Sciatic nerve (tissue), 2 donors: ENCODE data around the gene AP3B1. TPM values are rescaled to one million over a fixed set of nuclear protein-coding genes. Genes with fewer than 3 reads are reported as not detected.
"Not testable (repeated sequence)": the region's sequence is repeated elsewhere in the genome, so short reads cannot be mapped to it uniquely, and the experiment has no call there.

Experiments
- ATAC-seq: fragments of 200-7000 bp; cut with Tn5 transposase; one replicate; pipeline ENCODE4 v1.9.1; 2020; ENCODE audit warnings: mild to moderate bottlenecking, moderate library complexity
- DNase-seq: peaks from one replicate; pipeline ENCODE4 v3.0.0-alpha.2; 2020; ENCODE audit warnings: low spot score
- intact Hi-C: fragments of 100-400 bp; cut with DNase I; formaldehyde crosslinking; loops from one replicate; pipeline ENCODE4 v1.14.2; 2022
- total RNA-seq: library from RNA; stranded (reverse); fragmentation: NEBNext Ultra II Directional; extraction: Animal tissue kit (Norgen Biotek cat#: 25700); gene quantifications from one replicate; pipeline ENCODE4 v1.2.1, GENCODE V29; 2021
- donor health status: DM: no; HTN: no; CAD: no.
- donor health status: DM: no; HTN: no; CAD: no.

Gene AP3B1
- total RNA-seq, 1 donor from 2014 or later: 43.7 TPM

DNA sequence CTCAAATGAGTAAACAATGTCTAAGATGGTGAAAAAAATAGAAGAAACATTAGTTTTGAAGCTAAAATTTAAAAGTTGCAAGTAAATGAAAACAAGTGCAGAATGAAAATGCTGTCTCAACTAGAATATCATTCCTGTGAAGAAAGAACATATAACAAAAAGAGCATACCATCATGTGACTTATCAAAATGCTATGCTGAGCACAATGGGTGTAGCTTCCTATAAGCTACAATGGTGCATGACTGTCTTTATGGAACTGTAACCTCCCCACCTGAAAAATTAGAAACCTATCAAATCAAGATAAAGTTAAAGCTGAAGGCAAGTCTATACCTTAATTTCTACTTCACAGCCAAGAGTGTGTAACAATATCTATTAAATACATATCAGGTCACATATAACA lies 192.0 kb downstream of the AP3B1 start:
- DNase-seq (no peak), ATAC-seq (no peak)
- intact Hi-C loops: no loop called here

DNA sequence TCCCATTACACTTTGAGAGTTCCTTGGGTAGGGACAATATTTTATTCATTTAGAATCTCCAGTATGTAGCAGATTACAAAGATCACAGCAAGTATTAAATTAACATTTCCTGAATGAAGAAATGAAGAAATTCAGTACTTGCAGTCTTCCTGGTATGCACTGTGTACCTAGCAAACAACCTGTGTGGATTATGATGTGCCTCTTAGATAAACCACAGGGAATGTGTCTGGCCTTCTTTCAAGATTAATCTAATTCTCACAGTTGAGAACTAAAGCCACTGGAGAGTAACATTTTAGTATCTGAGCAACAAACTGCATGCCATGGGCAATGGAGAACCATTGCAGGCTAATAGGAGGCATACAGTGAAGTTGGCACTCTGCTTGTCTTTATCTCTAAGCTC lies 199.4 kb downstream of the AP3B1 start:
- DNase-seq (no peak), ATAC-seq (no peak)
- intact Hi-C loops: no loop called here

DNA sequence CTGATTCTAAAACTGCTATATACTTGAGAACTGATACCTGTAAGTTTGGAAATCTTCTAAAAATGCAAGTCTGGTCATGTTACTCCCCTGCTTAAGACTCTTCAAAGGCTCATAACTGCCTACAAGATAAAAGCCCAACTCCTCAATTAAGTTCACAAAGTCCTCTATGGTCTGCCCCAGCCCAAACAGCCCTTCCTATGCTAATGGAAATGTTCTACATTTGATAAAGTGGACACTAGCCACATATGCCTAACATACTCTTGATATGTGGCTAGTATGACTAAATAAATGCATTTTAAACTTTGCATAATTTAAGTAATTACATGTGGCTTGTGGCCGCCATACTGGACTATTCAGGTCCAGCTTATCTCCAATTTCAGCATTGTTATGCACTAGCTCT lies 204.5 kb downstream of the AP3B1 start:
- ATAC-seq (no peak), DNase-seq (no peak)
- intact Hi-C loops: no loop called here

DNA sequence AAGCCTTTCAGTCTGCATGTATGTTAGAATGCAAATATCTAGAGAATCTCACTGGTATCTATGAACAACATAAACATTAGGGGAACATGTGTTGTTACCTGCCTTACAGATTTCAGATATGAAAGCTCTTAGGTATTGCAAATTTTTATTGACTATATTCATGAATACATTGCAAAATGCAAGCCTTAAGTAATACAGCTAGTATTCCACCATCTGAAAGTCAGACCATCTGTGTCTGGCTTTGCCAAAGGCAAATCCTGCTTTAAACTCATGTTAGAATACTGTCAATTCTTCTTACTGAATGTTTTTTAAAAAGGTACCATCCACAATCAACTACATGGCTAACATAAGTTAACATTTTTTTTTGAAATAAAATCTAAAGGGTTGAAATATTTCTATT lies 215.6 kb downstream of the AP3B1 start:
- no peak for ATAC-seq
- intact Hi-C loops: no loop called here
- DNase-seq: no peak

DNA sequence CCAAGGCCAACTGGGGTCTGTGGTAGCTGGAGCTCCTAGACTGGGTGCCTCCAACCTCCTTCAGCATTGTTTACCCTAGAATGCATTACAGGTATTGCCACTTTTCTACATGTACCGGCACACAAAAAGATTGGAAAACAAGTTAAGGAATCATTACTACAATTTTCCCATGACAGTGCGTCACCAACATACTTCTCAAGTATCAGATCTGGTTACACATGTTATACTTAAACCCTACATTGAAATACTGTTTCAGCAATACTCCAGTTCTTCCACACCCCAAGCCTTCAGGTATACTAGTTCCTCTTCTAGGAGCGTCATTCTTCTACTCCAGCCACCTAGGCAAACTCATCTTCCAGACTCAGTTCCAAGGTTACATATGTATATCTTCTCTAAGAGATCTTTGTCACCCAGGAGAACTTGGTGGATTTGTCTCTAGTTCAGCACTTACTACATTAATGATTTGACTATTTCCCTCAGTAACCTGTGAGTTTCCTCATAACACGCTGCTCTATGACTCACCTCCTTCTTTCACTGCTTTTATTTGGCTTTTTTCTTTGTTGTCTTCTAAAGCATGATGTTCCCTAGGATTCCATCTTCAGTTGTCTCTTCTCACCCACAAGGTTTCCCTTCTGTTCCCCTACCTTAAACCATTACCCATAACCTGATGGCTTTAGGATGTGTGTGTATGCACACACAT lies 217.0 kb downstream of the AP3B1 start:
- intact Hi-C loops: no loop called here
- DNase-seq: no peak

DNA sequence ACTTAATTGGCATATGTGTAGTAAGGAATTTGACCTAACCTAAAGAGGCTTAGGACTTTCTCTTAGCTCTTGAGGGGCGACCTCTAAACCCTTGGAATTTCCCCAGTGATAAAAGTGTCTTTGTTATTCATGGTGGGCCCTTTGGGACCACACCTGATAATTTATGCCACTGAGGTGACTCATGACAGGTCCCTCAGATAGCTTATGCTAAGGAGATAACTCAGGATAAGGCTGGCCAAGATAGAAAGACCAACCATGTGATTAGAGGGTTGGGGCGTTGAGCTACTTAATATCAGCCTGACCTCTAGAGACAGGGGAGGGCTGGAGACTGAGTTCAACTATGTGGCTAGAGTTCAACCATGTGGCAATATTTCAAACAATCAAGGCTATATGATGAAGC lies 218.1 kb downstream of the AP3B1 start:
- no peak for ATAC-seq
- intact Hi-C loops: no loop called here

More for the DNA sequence above, 217.0 kb downstream of the AP3B1 start:
- no peak for ATAC-seq

DNA sequence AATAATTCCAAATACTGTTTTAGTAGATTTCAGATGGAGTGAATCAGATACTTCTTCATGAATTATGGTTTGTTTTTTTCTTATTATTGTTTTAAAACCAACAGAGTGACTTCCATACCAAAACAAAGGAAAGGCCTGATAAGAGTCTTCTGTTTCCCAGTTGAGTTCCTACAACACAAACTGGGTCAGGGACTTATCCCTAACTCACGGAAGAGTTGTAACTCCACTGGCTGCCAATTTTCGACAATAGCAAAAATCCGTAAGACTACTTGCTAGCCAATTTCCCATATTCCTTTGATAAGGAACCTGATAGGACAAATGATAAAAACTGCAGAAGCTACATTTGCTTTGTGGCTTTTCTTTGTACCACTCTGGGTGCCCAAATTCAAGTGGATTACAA lies 219.2 kb downstream of the AP3B1 start:
- intact Hi-C loops: no loop called here
- no peak for DNase-seq
- no peak for ATAC-seq

More for the DNA sequence above, 218.1 kb downstream of the AP3B1 start:
- no peak for DNase-seq

DNA sequence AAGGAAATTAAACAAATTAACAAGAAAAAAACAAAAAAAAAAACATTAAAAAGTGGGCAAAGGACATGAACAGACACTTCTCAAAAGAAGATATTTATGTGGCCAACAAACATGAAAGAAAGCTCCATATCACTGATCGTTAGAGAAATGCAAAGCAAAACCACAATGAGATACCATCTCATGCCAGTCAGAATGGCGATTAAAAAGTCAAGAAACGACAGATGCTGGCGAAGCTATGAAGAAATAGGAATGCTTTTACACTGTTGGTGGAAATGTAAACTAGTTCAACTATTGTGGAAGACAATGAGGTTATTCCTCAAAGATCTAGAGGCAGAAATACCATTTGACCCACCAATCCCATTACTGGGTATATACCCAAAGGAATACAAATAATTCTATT lies 223.8 kb downstream of the AP3B1 start:
- intact Hi-C loops, ATAC-seq, DNase-seq: not testable (repeated sequence)

DNA sequence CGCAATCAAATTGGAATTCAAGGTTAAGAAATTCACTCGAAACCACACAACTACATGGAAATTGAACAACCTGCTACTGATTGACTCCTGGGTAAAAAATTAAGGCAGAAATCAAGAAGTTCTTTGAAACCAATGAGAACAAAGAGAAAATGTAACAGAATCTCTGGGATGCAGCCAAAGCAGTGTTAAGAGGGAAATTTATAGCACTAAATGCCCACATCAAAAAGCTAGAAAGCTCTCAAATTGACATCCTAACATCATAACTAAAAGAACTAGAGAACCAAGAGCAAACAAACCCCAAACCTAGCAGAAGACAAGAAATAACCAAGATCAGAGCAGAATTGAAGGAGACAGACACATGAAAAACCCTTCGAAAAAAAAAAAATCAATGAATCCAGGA lies 226.9 kb downstream of the AP3B1 start:
- ATAC-seq, DNase-seq, intact Hi-C loops: not testable (repeated sequence)

DNA sequence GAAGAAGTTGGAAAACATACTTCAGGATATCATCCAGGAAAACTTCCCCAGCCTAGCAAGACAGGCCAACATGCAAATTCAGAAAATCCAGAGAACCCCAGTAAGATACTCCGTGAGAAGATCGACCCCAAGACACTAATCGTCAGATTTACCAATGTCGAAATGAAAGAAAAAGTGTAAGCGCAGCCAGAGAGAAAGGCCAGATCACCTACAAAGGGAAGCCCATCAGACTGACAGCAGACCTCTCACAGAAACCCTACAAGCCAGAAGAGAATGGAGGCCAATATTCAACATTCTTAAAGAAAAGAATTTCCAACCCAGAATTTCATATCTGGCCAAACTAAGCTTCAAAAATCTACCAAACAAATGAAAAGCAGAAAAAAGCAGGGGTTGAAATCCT lies 227.8 kb downstream of the AP3B1 start:
- ATAC-seq, intact Hi-C loops, DNase-seq: not testable (repeated sequence)

DNA sequence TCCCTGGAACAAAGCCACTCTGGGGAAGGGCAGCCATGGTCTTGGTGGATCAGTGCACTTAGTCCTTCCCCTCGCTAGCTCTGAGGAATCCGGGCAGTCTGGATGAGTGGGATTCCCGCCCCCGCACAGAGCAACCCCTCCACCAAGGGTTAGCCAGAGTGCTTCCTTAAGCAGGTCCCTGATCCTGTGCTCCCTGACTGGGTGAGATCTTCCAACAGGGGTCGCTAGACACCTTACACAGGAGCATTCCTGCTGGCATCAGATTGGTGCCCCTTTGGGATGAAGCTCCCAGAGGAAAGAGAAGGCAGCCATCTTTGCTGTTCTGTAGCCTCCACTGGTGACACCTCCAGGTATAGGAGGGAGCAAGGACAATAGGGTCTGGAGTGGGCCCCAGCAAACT lies 228.8 kb downstream of the AP3B1 start:
- no peak for ATAC-seq
- intact Hi-C loops: no loop called here

DNA sequence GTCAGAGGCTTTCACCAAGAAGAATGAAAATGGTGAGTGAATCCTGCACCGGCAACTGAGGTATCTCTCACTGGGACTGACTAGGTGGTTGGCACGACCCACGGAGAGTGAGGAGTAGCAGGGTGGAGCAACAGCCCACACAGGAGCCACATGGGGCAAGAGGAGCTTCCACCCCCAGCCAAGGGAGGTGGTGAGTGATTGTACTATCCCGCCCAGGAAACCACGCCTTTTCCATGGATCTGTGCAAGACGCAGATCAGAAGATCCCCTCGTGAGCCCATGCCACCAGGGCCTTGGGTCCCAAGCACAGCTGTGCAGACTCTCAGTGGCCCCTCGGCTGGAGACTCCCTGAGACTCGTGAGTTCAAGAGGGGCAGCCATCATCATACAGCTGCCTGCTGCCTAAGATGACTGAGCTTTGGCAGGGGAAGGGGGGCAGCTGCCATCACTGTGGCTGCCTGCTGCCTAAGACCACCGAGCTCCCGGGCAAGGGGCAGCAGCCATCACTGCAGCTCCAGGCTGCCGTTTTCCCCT lies 229.5 kb downstream of the AP3B1 start:
- intact Hi-C loops: no loop called here
- ATAC-seq (no peak), DNase-seq (no peak)

More for the DNA sequence above, 228.8 kb downstream of the AP3B1 start:
- DNase-seq: no peak

DNA sequence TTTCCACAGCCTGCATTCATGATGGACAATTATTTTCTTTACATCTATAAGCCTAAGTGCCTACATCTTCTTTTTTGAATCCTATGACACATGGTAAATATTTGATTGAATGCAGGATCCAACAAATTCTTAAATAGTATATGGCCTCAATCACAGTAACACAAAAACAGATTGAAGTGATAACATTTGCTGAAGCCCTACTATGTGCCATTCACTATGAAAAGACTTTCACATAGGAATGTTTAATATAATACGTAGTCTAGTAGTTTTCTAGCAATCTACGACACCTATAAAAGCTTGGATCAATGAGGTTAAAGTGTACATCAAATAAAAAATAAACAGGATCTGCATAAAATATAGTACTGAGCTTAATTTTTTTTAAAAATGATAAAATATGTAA lies 231.0 kb downstream of the AP3B1 start:
- ATAC-seq (no peak), DNase-seq (no peak)
- intact Hi-C loops: no loop called here

DNA sequence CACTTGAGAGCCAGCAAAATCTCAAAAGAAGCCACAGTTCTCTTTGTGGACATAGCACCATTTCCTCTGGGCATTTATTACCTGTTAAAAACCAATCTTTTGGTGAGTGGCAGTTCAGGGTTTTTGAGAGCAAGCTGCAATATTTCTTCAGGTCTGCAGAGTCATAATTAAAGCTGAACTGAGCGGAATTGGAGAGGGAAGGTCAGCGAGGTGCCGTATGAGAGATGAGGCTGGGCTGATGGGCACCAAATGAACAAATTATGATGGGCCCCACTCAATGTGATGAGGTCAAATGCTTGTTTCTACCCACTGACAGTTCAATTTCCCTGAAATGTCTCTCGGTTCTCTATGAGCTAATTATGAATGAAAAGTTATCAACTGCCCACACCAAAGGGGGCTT lies 231.9 kb downstream of the AP3B1 start:
- no peak for ATAC-seq
- intact Hi-C loops: no loop called here

DNA sequence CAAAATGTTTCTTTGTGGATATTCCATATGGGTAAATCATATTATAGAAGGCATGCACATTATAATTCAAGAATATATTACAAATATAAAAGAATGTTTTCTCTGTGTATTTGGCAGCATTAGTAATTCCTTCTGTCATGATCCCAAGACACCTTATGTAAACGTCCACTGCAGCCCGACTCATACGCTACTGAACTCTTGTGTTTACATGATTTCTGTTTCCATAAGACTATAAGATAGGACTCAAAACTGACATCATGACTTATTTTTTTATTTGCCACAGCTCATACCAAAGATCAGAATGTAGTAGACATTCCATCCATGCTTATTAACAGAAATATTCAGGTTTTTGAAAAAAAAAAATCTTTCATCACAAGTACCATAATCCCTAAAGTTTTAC lies 234.1 kb downstream of the AP3B1 start:
- DNase-seq: no peak

More for the DNA sequence above, 231.9 kb downstream of the AP3B1 start:
- no peak for DNase-seq

DNA sequence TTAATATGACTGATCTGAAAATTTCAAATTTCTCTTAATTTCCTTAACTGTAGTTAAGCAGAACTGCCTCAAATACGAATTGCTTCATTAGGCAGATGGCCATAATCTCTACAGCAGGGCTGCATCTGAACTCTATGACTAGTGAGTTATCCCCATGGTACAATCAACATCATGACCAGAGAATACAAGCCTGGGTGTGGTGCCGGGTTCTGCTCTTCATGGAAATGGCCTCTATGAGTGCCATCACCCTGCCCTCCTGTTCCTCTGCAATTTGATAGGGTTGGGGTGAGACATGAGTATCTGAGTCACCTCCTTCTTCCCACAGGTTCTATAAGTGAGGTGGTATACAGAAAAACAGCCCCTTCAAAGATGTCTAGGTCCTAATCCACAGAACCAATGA lies 235.9 kb downstream of the AP3B1 start:
- intact Hi-C loops: no loop called here
- DNase-seq (no peak), ATAC-seq (no peak)

More for the DNA sequence above, 234.1 kb downstream of the AP3B1 start:
- intact Hi-C loops: no loop called here
- ATAC-seq: no peak

DNA sequence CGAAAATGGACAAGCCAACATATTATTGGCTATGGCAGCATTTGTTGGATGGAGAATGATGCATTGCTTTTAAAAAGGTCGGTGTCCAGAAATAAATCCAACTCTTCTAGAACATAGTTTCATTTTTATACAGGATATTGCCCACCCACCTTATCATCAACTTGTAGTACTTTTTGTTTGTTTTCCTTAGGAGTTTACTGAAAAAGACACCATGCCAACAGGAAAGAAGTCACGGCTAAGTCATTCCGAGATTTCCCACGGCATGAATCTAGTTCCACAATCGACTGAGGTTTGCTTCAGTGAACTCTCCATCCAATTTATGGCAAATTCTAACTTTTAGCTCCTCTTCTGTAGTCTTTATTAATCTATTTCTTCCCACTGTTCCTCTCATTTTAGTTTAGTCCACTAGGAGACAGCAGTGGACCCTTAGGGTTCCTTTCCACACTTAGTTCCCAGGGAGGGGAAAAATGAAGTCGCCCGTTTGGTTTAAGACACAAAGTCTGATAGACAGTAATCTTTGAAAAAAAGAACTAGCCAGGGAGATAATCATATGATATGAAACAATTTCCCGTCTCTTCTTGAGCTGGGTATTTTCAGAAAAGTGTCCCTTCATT lies 237.5 kb downstream of the AP3B1 start:
- ATAC-seq (no peak), DNase-seq (no peak)
- intact Hi-C loops: no loop called here

DNA sequence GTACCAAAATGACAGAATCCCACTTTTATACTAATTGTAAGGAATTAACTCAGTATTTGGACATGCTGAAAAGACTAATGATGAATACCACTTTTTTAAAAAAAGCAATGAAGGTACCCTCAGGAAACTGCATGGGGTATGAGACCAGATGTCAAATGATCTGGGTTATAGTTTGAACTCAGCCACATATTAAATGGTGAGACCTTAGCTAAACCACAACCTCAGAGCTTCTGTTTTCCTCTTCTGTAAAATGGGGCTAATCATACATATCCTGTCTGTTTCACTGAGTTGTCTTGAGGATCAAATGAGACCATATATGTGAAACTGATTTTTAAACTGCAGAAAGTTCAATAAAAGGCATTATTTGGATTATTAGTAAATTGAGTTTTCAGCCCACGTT lies 238.4 kb downstream of the AP3B1 start:
- intact Hi-C loops: no loop called here
- ATAC-seq (no peak), DNase-seq (no peak)

DNA sequence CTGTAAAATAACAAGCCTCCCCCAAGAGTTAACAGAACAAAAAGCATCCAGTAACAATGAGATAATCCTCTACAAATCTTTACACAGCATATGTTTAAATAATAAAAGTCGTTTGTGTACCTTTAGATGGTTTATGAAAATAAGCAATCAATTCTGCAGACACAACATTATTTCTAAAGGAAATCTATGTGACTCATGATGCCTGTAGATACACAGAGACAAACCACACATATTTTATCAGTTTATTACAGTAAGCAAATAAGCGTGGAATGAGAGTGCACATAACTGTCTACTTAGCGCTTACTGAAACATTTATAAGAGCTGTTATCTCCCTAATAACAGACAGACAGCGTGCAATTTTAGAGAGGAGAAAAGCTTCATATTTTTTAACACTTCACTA lies 243.6 kb downstream of the AP3B1 start:
- ATAC-seq (no peak), DNase-seq (no peak)
- intact Hi-C loops: no loop called here

DNA sequence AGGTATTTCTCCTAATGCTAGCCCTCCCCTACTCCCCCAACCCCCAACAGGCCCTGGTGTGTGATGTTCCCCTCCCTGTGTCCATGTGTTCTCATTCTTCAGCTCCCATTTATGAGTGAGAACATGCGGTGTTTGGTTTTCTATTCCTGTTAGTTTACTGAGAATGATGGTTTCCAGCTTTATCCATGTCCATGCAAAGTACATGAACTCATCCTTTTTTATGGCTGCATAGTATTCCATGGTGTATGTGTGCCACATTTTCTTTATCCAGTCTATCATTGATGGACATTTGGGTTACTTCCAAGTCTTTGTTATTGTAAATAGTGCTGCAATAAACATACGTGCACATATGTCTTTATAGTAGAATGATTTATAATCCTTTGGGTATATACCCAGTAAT lies 247.7 kb downstream of the AP3B1 start:
- intact Hi-C loops, ATAC-seq, DNase-seq: not testable (repeated sequence)

DNA sequence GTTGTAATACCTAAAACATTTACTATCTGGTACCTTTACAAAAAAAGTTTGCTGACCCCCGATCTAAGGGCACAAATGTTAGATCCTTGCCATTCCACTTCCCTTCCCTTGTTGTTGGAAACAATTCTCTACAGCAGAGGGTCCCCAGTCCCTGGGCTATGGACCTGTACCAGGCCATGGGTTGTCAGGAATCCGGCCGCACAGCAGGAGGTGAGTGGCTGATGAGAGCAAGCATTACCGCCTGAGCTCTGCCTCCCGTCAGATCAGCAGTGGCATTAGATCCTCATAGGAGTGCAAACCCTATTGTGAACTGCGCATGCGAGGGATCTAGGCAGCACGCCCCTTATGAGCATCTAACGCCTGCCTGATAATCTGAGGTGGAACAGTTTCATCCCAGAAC lies 248.5 kb downstream of the AP3B1 start:
- intact Hi-C loops: no loop called here
- DNase-seq (no peak), ATAC-seq (no peak)
